GM21723 (cell line): Measurements from ENCODE around the gene ZFR.
A peak's percentile ranks its signal among the peaks of the same experiment; 100 is the strongest.

Experiments
- ATAC-seq: cut with Tn5 transposase; IDR thresholded peaks from one replicate; pipeline ENCODE4 v1.9.1; 2021; ENCODE audit warnings: mild to moderate bottlenecking, moderate library complexity; ENCODE audit not compliant: unreplicated experiment

The ZFR gene

GRCh38 chr5:32444431-32445286, at the start of gene ZFR:
Gene ZFR, minus strand, starts transcription at chr5:32444740. Its CDS starts 82 bp downstream, at chr5:32444658.
- peak; percentile 87 for ATAC-seq

- no peak for ATAC-seq
Observed at GRCh38 chr5:32490972-32491557, 46.5 kb upstream of the ZFR start.

GRCh38 chr5:32489791-32490562, 45.4 kb upstream of the ZFR start:
- no peak for ATAC-seq

GRCh38 chr5:32487424-32487823, 42.9 kb upstream of the ZFR start:
- ATAC-seq: no peak

- ATAC-seq: no peak
Observed at GRCh38 chr5:32487008-32487407, 42.5 kb upstream of the ZFR start.

GRCh38 chr5:32482193-32482592, 37.7 kb upstream of the ZFR start:
- no peak for ATAC-seq

- no peak for ATAC-seq
Observed at GRCh38 chr5:32479096-32479495, 34.6 kb upstream of the ZFR start.

- ATAC-seq: no peak
Observed at GRCh38 chr5:32476891-32477290, 32.4 kb upstream of the ZFR start.

GRCh38 chr5:32475334-32476097, 31.0 kb upstream of the ZFR start:
- ATAC-seq: no peak

- ATAC-seq: no peak
Observed at GRCh38 chr5:32474209-32474854, 29.8 kb upstream of the ZFR start.

GRCh38 chr5:32473072-32473471, 28.5 kb upstream of the ZFR start:
- no peak for ATAC-seq

- no peak for ATAC-seq
Observed at GRCh38 chr5:32471784-32472183, 27.2 kb upstream of the ZFR start.

GRCh38 chr5:32465076-32465475, 20.5 kb upstream of the ZFR start:
- no peak for ATAC-seq

GRCh38 chr5:32462618-32463017, 18.1 kb upstream of the ZFR start:
- no peak for ATAC-seq

- no peak for ATAC-seq
Observed at GRCh38 chr5:32461441-32462120, 17.0 kb upstream of the ZFR start.

- no peak for ATAC-seq
Observed at GRCh38 chr5:32460702-32461101, 16.2 kb upstream of the ZFR start.

- ATAC-seq: no peak
Observed at GRCh38 chr5:32458880-32459495, 14.4 kb upstream of the ZFR start.

GRCh38 chr5:32455311-32455710, 10.8 kb upstream of the ZFR start:
- ATAC-seq: no peak

- ATAC-seq: no peak
Observed at GRCh38 chr5:32454821-32455220, 10.3 kb upstream of the ZFR start.
